Stimulated activated CD8-positive, alpha-beta memory T cell treated with anti-CD3 and anti-CD28 coated beads, Interleukin-7, amount 100 ng/mL, for 48 hours (primary cell): ENCODE data around the gene MTHFD1L.

Experiments used
- DNase-seq, 2 donors: peaks; one replicate each; pipeline ENCODE4 v3.0.0-alpha.2; 2020; ENCODE audit warnings: low read depth in 1 of 2; ENCODE audit errors: extremely low read depth in 1 of 2

MTHFD1L gene

GRCh38 chr6:150981095-150981494, 115.6 kb downstream of the MTHFD1L start:
- DNase-seq = no peak

GRCh38 chr6:150981669-150982068, 116.2 kb downstream of the MTHFD1L start:
- DNase-seq = no peak

- peak in 1 of 2 donors; percentile 24 for DNase-seq
Observed at GRCh38 chr6:150987371-150987828, 121.9 kb downstream of the MTHFD1L start.

- no peak for DNase-seq
Observed at GRCh38 chr6:150987855-150988464, 122.5 kb downstream of the MTHFD1L start.

- no peak for DNase-seq
Observed at GRCh38 chr6:150991487-150991886, 126.0 kb downstream of the MTHFD1L start.

GRCh38 chr6:150992262-150992661, 126.8 kb downstream of the MTHFD1L start:
- DNase-seq = no peak

GRCh38 chr6:150992703-150993102, 127.2 kb downstream of the MTHFD1L start:
- DNase-seq = no peak

GRCh38 chr6:150993253-150993652, 127.8 kb downstream of the MTHFD1L start:
- no peak for DNase-seq

- DNase-seq = no peak
Observed at GRCh38 chr6:150994026-150994425, 128.5 kb downstream of the MTHFD1L start.

GRCh38 chr6:150996968-150997367, 131.5 kb downstream of the MTHFD1L start:
- no peak for DNase-seq

GRCh38 chr6:150999107-150999506, 133.6 kb downstream of the MTHFD1L start:
- DNase-seq = no peak

- DNase-seq = no peak
Observed at GRCh38 chr6:150999576-150999975, 134.1 kb downstream of the MTHFD1L start.

GRCh38 chr6:151001387-151002056, 136.0 kb downstream of the MTHFD1L start:
- DNase-seq = no peak

- no peak for DNase-seq
Observed at GRCh38 chr6:151002057-151002450, 136.6 kb downstream of the MTHFD1L start.

GRCh38 chr6:151002491-151002935, 137.0 kb downstream of the MTHFD1L start:
- DNase-seq = no peak

- DNase-seq = no peak
Observed at GRCh38 chr6:151004383-151005024, 139.0 kb downstream of the MTHFD1L start.

GRCh38 chr6:151005164-151005563, 139.7 kb downstream of the MTHFD1L start:
- no peak for DNase-seq

GRCh38 chr6:151005896-151006632, 140.6 kb downstream of the MTHFD1L start:
- no peak for DNase-seq

GRCh38 chr6:151007076-151007475, 141.6 kb downstream of the MTHFD1L start:
- no peak for DNase-seq

- no peak for DNase-seq
Observed at GRCh38 chr6:151007922-151008321, 142.4 kb downstream of the MTHFD1L start.

GRCh38 chr6:151008425-151008824, 142.9 kb downstream of the MTHFD1L start:
- no peak for DNase-seq
